ENCODE data around the gene HOXD11. TPM values are rescaled to one million over a fixed set of nuclear protein-coding genes. Genes with fewer than 3 reads are reported as not detected.

HOXD11 gene
- total and polyA plus RNA-seq, 9 of the 15 experiments (the other 6 are each of a cell fraction or from before 2014, with no cell fraction given), result not detected

DNA sequence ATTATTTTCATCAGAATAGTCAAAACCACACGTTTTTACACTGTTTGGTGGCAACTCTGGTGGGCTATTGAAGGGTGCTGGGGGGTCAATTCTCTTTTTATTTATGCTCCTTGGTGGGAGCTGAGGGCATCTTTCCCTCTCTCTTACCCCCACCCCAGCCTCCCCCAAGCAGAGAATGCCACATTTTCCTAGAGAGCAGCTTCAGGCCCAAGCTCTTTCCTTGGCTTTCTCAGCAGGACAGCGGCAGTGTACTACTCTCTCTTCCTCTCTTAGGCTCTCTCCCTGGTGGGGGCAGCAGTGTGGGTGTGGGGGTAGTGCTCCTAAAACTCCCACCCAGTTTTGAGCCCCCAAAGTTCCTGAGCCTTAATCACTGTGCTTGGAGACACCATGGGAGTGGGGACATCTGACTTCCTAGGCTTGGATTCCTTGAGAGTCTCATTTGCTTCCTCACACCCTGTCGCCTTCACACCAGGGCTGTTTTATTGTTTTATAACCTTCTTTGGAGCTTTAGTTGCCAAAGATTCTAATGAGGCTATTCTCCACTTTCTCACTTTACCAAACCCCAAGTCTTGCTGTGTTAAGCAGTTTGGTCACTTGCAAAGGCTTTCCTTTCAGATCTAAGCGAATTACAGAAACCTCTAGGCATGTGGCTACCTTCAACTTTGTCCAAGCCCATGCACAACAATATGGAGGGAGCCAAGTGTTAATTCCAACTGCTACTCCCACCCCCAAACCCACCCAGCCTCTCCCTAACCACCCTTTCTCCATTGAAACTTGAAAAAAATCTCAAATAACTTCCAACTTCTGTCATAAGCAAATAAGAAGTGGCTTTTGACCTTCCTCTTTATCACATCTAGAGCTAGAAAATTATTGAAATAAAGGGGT, 38.2 kb downstream of the HOXD11 start:
- WGBS (ENCODE audit: insufficient coverage, low coverage, missing lambda C conversion rate), result 0% methylated on average over 4 of the region's 4 CpGs
- H3K36me3 ChIP-seq (ENCODE audit: control insufficient read depth, insufficient read depth, low read length), result no peaks in the 10 kb centered on the region
- peaks cover 41 to 49% of the 10 kb centered on the region in 2 experiments for H3K27me3 ChIP-seq (ENCODE audit: control insufficient read depth in 2 of 2, insufficient read depth in 2 of 2, low read length in 2 of 2)
- H3K9me3 ChIP-seq (replicated peaks; ENCODE audit: control insufficient read depth, insufficient read depth, low read depth, low read length), result no peaks in the 10 kb centered on the region; the same call in 1 of the 2 replicates
- no peaks in the 10 kb centered on the region for H3K9me1 ChIP-seq (ENCODE audit: control insufficient read depth, insufficient read depth, low read length)
- H3K4me1 ChIP-seq (replicated peaks in 1 of 2; ENCODE audit: control insufficient read depth in 2 of 2, insufficient read depth in 2 of 2, low read length in 2 of 2), result peaks cover 0 to 6% of the 10 kb centered on the region in 2 experiments; a peak in 2 of 5 replicates
- FAIRE-seq, result no peak
- CTCF ChIA-PET (ENCODE audit: low intra/inter-chr PET ratio), result no interaction called here
- no peak for DNase-seq (ENCODE audit: extremely low read depth in 1 of 4, low spot score in 3 of 4)
- H3K9ac ChIP-seq (ENCODE audit: insufficient read depth in 1 of 2, low read depth in 2 of 2, low read length in 2 of 2), result no peak overlapping the region
- in situ Hi-C loops (cut with MboI), result loop anchor here (25.0 kb wide), 2 partner anchors 667 to 1617 kb away; no protein-coding TSS in a partner anchor
- POLR2A ChIA-PET, result interaction anchor here (0.6 kb wide), 2 partner anchors 270 to 309 kb away, joined by 3 read pairs; no protein-coding TSS in a partner anchor
- H3K4me3 ChIP-seq, result no peak overlapping the region
- intact Hi-C loops (cut with micrococcal nuclease), result loop anchor here (10.0 kb wide), 2 partner anchors 229 to 1609 kb away; no protein-coding TSS in a partner anchor
- TF ChIP-seq EP400 (IDR thresholded peaks at IDR 0.05), result no peak
- TF ChIP-seq NR2F6 (CRISPR knock-in tag; IDR thresholded peaks at IDR 0.05), result no peak
- no peak for TF ChIP-seq ZNF224 (CRISPR knock-in tag; IDR thresholded peaks at IDR 0.05)
- no peak for TF ChIP-seq ZBTB43 (CRISPR knock-in tag; IDR thresholded peaks at IDR 0.05)
- no peak for TF ChIP-seq PHTF2 (CRISPR knock-in tag; IDR thresholded peaks at IDR 0.05)
- no peak for TF ChIP-seq PHF8 (IDR thresholded peaks at IDR 0.05; ENCODE audit: borderline replicate concordance, low read length)
- no peak for TF ChIP-seq ZNF280B (CRISPR knock-in tag; IDR thresholded peaks at IDR 0.05)
- TF ChIP-seq SREBF1 (IDR thresholded peaks at IDR 0.05; ENCODE audit: borderline replicate concordance, low read depth, low read length), result no peak
- H4K20me1 ChIP-seq (replicated peaks; ENCODE audit: control insufficient read depth, insufficient read depth, low read length), result no peaks in the 10 kb centered on the region; the same call in 1 of the 2 replicates
- no peak overlapping the region for H3K27ac ChIP-seq (ENCODE audit: extremely low read depth, low read depth, low read length)
- no peak overlapping the region for H3K4me2 ChIP-seq (ENCODE audit: insufficient read depth, low read length)
- BruUV-seq (replicated peaks), result no TSS peak
- H2AFZ ChIP-seq (ENCODE audit: low read depth, low read length), result no peak overlapping the region
- H3K79me2 ChIP-seq (ENCODE audit: control insufficient read depth, insufficient read depth, low read length), result no peaks in the 10 kb centered on the region
- no peak for ATAC-seq

Data from K562 (cell line).